Lung (tissue), 12 donors: ENCODE results near the gene CHCHD1. TPM values are rescaled to one million over a fixed set of nuclear protein-coding genes. Genes with fewer than 3 reads are reported as not detected.

ENCODE experiments used
- ATAC-seq: fragments of 200-7000 bp; cut with Tn5 transposase; one replicate; pipeline ENCODE4 v1.9.1; 2020; ENCODE audit warnings: moderate number of reproducible peaks; ENCODE audit not compliant: insufficient read depth, low FRiP score
- DNase-seq, 3 donors: peaks; one replicate each; pipeline ENCODE4 v3.0.0-alpha.2; 2013 to 2017
- H3K27ac ChIP-seq, 2 donors: one replicate each; pipeline ENCODE4 v1.5.1; 2013; ENCODE audit warnings: mild to moderate bottlenecking in 2 of 2, moderate library complexity in 2 of 2, control low read depth in 1 of 2, inconsistent platforms in 1 of 2, low read depth in 1 of 2, low read length in 1 of 2
- H3K27me3 ChIP-seq, 3 donors: one replicate each; pipeline ENCODE4 v1.5.1; 2013; ENCODE audit warnings: low read length in 2 of 3; ENCODE audit not compliant: control insufficient read depth in 3 of 3, insufficient read depth in 3 of 3
- H3K36me3 ChIP-seq, 4 donors: one replicate each; pipeline ENCODE4 v1.5.1; 2013; ENCODE audit warnings: low read length in 4 of 4, mild to moderate bottlenecking in 1 of 4, moderate library complexity in 1 of 4; ENCODE audit not compliant: control insufficient read depth in 4 of 4, insufficient read depth in 4 of 4
- H3K4me1 ChIP-seq, 5 donors: one replicate each; pipeline ENCODE4 v1.5.1; 2013; ENCODE audit warnings: low read length in 5 of 5, mild to moderate bottlenecking in 2 of 5, moderate library complexity in 1 of 5; ENCODE audit not compliant: control insufficient read depth in 5 of 5, insufficient read depth in 5 of 5
- H3K4me3 ChIP-seq: one replicate; pipeline ENCODE4 v1.5.1; 2013; ENCODE audit warnings: mild to moderate bottlenecking, control low read depth, moderate library complexity
- H3K9ac ChIP-seq, 2 donors: one replicate each; pipeline ENCODE4 v1.5.1; 2013; ENCODE audit warnings: low read length in 2 of 2, control low read depth in 1 of 2; ENCODE audit not compliant: insufficient read depth in 1 of 2
- H3K9me3 ChIP-seq, 4 donors: one replicate each; pipeline ENCODE4 v1.5.1; 2013; ENCODE audit warnings: low read length in 3 of 4, mild to moderate bottlenecking in 1 of 4, moderate library complexity in 1 of 4; ENCODE audit not compliant: control insufficient read depth in 4 of 4, insufficient read depth in 3 of 4
- WGBS, 2 donors: extraction: QIAGEN DNeasy Blood & Tissue Kit; methylation state at CpG; one replicate each; pipeline ENCODE4 v1.1.7; 2013; 5-methylcytosine and 5-hydroxymethylcytosine counted together
- polyA plus RNA-seq, 2 donors: library from polyadenylated mRNA; stranded (reverse); fragments of 200-250 nt; gene quantifications; one replicate each; pipeline ENCODE4 v1.2.1, GENCODE V29; 2013
- total RNA-seq, 2 donors: library from RNA; depleted of rRNA in 1 of 2; stranded (reverse); fragments of >200 nt in 1 of 2; gene quantifications; one replicate each; pipeline ENCODE4 v1.2.1, GENCODE V29; 2014 to 2021
- TF ChIP-seq, protein P1 (sequence below): IDR thresholded peaks from 2 replicates; pipeline ENCODE4 v1.5.1; 2012; ENCODE audit warnings: mild to moderate bottlenecking; ENCODE audit errors: control extremely low read depth, extremely low read depth
- donor health status: control.
- donor health status: control.
- donor health status: Bipolar disorder and iron deficiency.
- donor health status: healthy.
- donor health status: DM: yes; HTN: yes; CAD: no.

Gene CHCHD1
- total and polyA plus RNA-seq, 4 donors: 18.7 to 88.3 (median 37.9) TPM

GRCh38 chr10:73746721-73747120 is 35.1 kb upstream of the CHCHD1 start:
- TF ChIP-seq, protein P1, sequence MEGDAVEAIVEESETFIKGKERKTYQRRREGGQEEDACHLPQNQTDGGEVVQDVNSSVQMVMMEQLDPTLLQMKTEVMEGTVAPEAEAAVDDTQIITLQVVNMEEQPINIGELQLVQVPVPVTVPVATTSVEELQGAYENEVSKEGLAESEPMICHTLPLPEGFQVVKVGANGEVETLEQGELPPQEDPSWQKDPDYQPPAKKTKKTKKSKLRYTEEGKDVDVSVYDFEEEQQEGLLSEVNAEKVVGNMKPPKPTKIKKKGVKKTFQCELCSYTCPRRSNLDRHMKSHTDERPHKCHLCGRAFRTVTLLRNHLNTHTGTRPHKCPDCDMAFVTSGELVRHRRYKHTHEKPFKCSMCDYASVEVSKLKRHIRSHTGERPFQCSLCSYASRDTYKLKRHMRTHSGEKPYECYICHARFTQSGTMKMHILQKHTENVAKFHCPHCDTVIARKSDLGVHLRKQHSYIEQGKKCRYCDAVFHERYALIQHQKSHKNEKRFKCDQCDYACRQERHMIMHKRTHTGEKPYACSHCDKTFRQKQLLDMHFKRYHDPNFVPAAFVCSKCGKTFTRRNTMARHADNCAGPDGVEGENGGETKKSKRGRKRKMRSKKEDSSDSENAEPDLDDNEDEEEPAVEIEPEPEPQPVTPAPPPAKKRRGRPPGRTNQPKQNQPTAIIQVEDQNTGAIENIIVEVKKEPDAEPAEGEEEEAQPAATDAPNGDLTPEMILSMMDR: no peak
- 88 to 95% methylated on average over 2 of the region's 2 CpGs for WGBS, 2 donors

GRCh38 chr10:73750819-73751218 is 31.0 kb upstream of the CHCHD1 start:
- Histone ChIP-seq H3K4me1 (peaks cover 0 to 6% (median 0%) of the 10 kb centered on the region in 5 donors), H3K9ac (no peak overlapping the region), H3K9me3 (no peaks in the 10 kb centered on the region), H3K4me3 (no peak overlapping the region), H3K36me3 (peaks cover 18 to 50% (median 35%) of the 10 kb centered on the region in 4 donors), H3K27ac (no peak overlapping the region), H3K27me3 (no peaks in the 10 kb centered on the region)
- DNase-seq (no peak), ATAC-seq (no peak)
- 76 to 82% methylated on average over 1 of the region's 1 CpG for WGBS, 2 donors
- TF ChIP-seq, protein P1: no peak

More at GRCh38 chr10:73746721-73747120, 35.1 kb upstream of the CHCHD1 start:
- Histone ChIP-seq H3K4me3 (no peak overlapping the region), H3K36me3 (peaks cover 17 to 30% (median 25%) of the 10 kb centered on the region in 4 donors), H3K9ac (no peak overlapping the region), H3K9me3 (no peaks in the 10 kb centered on the region), H3K27me3 (no peaks in the 10 kb centered on the region), H3K27ac (no peak overlapping the region), H3K4me1 (peaks cover 2 to 20% (median 6%) of the 10 kb centered on the region in 5 donors)
- ATAC-seq (no peak), DNase-seq (no peak)

- TF ChIP-seq, protein P1: no peak
- 73 to 93% methylated on average over 1 of the region's 1 CpG for WGBS, 2 donors
- Histone ChIP-seq H3K4me3 (no peak overlapping the region), H3K9me3 (no peaks in the 10 kb centered on the region), H3K4me1 (peaks cover 0 to 10% (median 5%) of the 10 kb centered on the region in 5 donors), H3K9ac (no peak overlapping the region), H3K27me3 (no peaks in the 10 kb centered on the region), H3K27ac (no peak overlapping the region), H3K36me3 (peaks cover 24 to 38% (median 35%) of the 10 kb centered on the region in 4 donors)
- no peak for ATAC-seq
- no peak for DNase-seq
Observed at GRCh38 chr10:73756183-73756582, 25.7 kb upstream of the CHCHD1 start.
